ENCODE results near the gene TOP1. TPM values are rescaled to one million over a fixed set of nuclear protein-coding genes. Genes with fewer than 3 reads are reported as not detected.

TOP1 gene
- total RNA-seq, 1 donor from 2014 or later, result 21.3 TPM

DNA sequence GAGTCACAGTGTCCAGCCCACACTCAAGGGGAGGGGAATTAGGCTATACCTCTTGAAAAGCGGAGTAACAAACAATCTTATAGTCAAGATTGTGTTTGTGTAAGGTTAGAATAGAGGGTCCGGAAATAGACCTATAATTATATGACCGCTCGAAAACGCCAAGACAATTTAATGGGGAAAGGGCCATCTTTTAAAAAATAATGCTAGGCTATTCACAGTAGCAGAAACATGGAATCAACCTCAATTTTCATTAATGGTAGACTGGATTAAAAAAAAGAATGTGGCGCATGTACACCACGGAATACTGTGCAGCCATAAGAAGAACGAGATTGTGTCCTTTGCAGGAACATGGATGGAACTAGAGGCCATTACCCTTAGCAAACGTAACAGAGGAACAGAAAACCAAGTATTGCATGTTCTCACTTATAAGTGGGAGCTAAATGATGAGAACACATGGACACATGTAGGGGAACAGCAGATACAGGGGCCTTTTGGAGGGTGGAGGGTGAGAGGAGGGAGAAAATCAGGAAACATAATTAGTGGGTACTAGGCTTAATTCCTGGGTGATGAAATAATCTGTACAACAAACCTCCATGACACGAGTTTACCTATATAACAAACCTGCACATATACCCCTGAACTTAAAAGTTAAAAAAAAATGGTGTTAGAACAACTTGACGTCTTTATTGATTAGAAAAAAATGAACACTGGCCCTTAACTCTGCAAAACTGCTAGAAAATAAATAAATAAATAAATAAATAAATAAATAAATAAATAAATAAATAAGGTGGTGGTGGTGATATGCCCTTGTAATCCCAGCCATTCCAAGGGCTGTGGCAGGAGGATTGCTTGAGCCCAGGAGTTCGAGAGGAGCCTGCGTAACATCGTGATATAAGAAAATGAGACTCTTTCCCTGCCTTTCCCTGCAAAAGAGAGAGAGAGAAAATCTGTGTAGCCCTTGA is 30.3 kb downstream of the TOP1 start:
- no peak for DNase-seq

GRCh38 chr20:41061155-41061554 is 32.5 kb downstream of the TOP1 start:
- DNase-seq, result no peak

GRCh38 chr20:41063442-41063841 is 34.8 kb downstream of the TOP1 start:
- no peak for DNase-seq

DNA sequence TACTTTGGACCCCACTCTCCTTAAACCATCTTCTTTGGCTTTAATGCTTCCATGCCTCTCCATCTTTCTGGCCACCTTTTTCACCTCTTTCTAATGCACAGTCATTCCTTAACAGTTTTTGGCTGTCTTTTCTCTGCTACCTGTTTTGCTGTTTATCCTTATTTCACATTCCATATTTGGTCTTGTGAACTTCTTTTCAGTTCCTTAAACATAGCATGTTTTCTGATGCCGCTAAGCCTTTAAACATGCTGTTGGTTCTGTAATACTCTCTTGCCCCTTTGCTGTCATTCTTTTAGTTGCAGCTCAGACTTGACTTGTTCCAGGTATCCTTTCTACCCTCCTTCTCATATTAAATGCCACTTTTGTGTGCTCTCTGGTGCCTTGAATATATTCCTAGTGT is 35.8 kb downstream of the TOP1 start:
- no peak for DNase-seq

DNA sequence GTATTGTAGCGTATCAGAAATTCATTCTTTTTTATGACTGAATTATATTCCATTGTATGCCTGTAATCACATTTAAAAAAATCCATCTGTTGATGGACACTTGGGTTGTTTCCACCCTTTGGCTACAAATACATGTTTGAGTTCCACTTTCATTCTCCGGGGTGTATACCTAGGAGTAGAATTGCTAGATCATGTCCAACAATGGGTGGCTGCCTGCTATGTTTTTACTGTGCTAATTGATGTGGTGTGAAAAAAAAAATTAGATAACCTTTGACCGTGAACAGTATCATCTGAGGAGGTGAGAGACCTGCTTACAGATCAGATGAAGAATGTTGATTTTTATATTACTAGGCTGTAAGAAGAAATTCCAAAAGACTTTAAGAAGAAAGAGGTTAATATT is 37.1 kb downstream of the TOP1 start:
- DNase-seq, result no peak

DNA sequence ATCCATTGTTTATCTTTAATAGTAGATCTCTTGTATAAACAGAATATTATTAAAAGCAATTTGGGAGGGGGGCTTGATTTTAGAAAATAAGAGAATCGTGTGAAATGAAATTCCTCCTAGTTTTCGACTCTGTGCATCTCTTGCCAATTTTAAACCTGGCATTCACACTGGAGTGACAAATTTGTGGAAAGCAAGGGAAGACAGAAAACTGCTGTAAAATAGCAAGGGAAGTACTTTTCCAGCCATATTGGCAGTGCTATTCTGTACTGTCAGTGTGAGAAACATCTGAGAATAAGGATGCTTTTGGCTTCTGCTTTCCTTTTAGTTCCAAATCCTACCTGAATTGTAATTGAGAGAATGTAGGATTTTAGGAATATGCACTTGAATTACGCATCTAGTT is 40.2 kb downstream of the TOP1 start:
- no peak for DNase-seq

- peak; percentile 90 for DNase-seq
These were observed 43.7 kb downstream of the TOP1 start for GRCh38 chr20:41072190-41072863.

DNA sequence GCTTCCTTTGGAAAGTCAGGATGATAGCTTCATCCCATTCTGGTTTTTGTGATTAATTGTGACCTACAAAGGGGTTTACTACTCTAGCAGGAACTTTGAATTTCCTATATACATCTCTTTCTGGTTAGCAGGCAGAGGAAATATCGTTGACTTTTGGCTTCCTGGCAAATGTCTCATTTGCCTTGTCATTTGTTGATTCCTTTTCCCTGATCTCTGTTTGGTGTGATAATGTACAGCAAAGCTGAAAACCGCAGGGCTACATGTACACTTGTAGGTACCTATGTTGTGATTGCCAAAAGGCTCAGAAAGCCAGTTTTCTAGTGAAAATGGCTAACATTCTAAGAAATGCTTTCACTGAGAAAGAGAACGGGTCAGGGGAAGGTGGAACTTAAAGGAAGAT is 44.3 kb downstream of the TOP1 start:
- peak; percentile 63 for DNase-seq

DNA sequence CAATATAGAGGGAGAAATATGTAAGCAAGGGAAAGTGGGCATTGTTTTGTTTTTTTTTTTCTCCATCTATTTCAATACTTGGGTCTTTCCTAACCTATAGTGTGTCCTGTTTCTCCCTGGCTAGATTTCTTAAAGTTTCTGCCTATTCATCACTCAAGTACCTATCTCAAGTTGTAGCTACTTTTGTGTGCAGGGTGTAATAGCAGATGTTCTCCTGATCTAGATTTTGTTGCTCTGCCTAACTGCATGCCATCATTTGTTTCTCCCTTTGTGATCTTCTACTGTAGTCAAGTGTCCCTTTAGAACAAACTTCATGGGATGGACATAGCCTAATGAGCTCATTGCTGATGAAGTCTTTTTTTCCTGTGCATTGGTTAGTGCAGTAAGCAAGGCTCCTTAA is 45.8 kb downstream of the TOP1 start:
- no peak for DNase-seq

DNA sequence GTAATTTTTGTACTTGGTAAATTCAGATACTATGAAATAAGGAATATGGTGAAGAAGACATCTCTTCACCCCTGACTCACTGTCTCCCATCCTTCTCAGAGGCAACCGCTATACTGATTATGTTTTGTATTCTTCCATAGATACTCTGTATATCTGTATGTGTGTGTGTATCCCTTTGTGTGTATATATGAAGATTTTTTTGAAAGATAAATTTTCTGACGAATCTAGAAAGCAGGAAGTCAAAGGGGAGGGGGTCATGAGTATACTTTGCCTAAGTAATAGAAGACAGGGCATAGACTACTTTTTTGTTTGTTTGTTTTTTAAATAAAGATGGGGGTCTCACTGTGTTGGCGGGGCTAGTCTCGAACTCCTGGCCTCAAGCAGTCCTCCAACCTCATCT is 48.2 kb downstream of the TOP1 start:
- no peak for DNase-seq

- peak; percentile 84 for DNase-seq
These were observed 49.7 kb downstream of the TOP1 start for GRCh38 chr20:41078329-41078728.

- no peak for DNase-seq
These were observed 50.4 kb downstream of the TOP1 start for GRCh38 chr20:41079066-41079465.

GRCh38 chr20:41080866-41081265 is 52.2 kb downstream of the TOP1 start:
- no peak for DNase-seq

DNA sequence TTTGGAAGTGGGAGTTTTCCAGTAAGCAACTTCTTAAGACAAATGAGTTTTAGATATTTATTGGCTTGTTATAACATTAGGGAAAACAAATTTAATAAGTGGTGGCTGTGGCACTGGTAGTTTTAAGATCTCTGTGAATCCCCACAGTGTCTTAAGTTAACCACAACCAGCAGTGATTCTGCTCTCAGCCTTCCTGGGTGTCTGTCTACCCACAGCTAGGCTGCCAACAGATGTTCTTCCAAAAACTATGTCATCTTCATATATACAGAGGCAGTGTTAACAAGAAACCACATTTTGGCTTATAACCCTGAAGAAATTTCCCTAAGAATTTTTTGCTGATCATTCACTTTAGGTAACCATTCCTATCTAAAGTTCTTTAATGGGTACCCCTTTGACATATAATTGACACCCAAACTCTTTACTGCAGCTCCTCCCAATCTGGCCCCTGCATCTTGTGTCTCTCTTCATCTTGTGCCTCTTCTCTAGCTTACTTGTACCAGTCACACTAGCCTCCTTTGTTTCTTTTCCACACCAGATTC is 52.7 kb downstream of the TOP1 start:
- no peak for DNase-seq

- DNase-seq, result no peak
These were observed 53.7 kb downstream of the TOP1 start for GRCh38 chr20:41082306-41082705.

DNA sequence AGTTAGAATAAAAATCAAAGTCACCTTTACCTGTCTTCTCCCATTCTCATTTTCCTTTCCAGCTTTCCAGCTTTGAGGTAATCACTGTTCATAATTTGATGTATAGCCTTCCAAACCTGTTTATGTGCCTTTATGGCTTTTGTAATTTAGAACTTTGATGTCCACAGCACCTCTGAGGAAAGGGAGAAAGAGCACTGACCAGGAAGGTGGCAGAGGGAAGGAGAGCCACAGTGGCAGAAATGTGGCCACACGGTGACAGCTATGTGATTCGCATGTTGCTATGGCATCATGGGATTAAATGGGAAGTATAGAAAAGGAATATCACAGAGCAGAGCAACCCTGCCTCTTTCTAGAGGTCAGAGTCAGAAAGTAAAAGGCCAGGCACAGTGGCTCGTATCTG is 57.0 kb downstream of the TOP1 start:
- DNase-seq, result no peak

- peak; percentile 66 for DNase-seq
These were observed 58.0 kb downstream of the TOP1 start for GRCh38 chr20:41086402-41087324.

- DNase-seq, result no peak
These were observed 58.7 kb downstream of the TOP1 start for GRCh38 chr20:41087325-41087685.

DNA sequence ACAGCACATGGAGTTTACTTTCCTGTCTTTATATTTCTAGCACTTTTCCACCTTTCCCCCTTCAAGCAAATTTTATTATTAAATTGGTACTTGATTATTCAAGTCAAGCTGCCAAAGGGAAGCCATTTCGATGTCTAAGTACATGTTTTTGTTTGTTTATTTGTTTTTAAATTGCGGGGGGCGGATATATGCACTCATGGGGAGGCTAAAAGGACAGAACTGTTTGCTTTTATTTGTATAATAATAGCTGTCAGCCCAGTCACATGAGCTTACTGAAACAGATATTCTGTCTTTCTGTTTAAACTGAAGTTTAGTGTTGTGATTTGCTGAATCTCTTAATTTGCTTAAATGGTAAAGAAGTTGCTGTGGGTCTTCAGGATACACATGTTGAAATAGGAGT is 59.2 kb downstream of the TOP1 start:
- DNase-seq, result no peak

GRCh38 chr20:41089555-41089954 is 60.9 kb downstream of the TOP1 start:
- DNase-seq, result no peak

GRCh38 chr20:41091927-41092326 is 63.3 kb downstream of the TOP1 start:
- DNase-seq, result no peak

GRCh38 chr20:41094353-41095055 is 65.9 kb downstream of the TOP1 start:
- peak; percentile 49 for DNase-seq

All from dermis blood vessel endothelial cell (primary cell).